ENCODE results near the gene CPE. TPM values are rescaled to one million over a fixed set of nuclear protein-coding genes. Genes with fewer than 3 reads are reported as not detected.

The CPE gene
- total RNA-seq, 4 donors from 2014 or later: 126 to 272 (median 201) TPM

GRCh38 chr4:165385126-165385525 lies 6.3 kb downstream of the CPE start:
- Histone ChIP-seq H3K4me3 (no peak overlapping the region), H3K27ac (no peak overlapping the region), H3K36me3 (no peaks in the 10 kb centered on the region), H3K9me3 (no peaks in the 10 kb centered on the region), H3K27me3 (no peaks in the 10 kb centered on the region), H3K4me1 (peaks cover 0 to 40% (median 0%) of the 10 kb centered on the region in 3 donors)
- WGBS, 2 donors (ENCODE audit: low coverage in 1 of 2): 79 to 100% methylated on average over 3 of the region's 4 CpGs
- TF ChIP-seq EP300 (IDR thresholded peaks at IDR 0.05) (no peak), POLR2A (IDR thresholded peaks at IDR 0.05) (no peak), POLR2AphosphoS5 (IDR thresholded peaks at IDR 0.05) (no peak), CTCF (IDR thresholded peaks at IDR 0.05) (no peak)
- ATAC-seq: no peak

DNA sequence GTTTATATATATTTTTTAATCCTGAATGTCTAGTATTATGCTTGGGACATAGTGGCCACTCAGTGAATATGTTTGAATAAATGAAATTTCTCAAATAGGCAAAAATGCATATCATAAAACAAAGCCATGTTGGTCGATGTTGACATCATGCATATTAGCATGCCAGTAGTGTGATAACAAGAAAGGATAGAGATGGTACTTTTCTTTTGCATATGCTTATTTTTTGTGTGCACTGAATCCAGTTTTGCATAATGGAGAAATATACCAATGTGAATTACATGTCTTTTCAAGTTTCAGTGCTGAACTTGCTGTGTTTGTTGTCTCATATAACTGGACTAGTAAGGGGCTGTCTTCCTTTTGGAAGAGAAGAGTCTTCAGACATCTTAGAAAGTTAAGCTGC lies 7.5 kb downstream of the CPE start:
- H3K9me3 ChIP-seq: no peaks in the 10 kb centered on the region
- no peak overlapping the region for H3K4me3 ChIP-seq
- no peaks in the 10 kb centered on the region for H3K27me3 ChIP-seq
- no peak for ATAC-seq
- H3K4me1 ChIP-seq: peaks cover 0 to 36% (median 0%) of the 10 kb centered on the region in 3 donors
- 100% methylated on average over 1 of the region's 1 CpG for WGBS, 2 donors (ENCODE audit: low coverage in 1 of 2)
- TF ChIP-seq CTCF (IDR thresholded peaks at IDR 0.05): no peak
- TF ChIP-seq EP300 (IDR thresholded peaks at IDR 0.05): no peak
- TF ChIP-seq POLR2A (IDR thresholded peaks at IDR 0.05): no peak
- TF ChIP-seq POLR2AphosphoS5 (IDR thresholded peaks at IDR 0.05): no peak
- no peaks in the 10 kb centered on the region for H3K36me3 ChIP-seq
- no peak overlapping the region for H3K27ac ChIP-seq

DNA sequence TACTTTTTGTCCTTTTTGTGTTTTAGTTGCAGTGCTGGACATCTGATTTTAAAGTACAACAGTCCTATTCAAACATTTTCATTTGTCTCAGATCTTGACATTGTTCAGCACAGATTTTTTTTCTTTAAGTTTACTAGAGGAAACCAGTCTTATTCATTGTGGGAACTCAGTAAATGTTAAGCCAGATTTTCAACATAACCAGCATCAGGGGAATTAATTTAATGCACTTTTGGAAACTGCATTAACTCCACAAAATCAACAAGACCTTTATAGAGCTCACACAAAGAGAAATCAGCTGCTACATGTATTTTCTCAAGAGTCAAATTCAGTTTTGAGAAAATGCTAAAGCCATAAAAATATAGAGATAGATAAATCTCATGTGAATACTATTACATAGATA lies 9.9 kb downstream of the CPE start:
- H3K4me3 ChIP-seq: no peak overlapping the region
- no peaks in the 10 kb centered on the region for H3K9me3 ChIP-seq
- TF ChIP-seq POLR2AphosphoS5 (IDR thresholded peaks at IDR 0.05) (no peak), POLR2A (IDR thresholded peaks at IDR 0.05) (no peak), EP300 (IDR thresholded peaks at IDR 0.05) (no peak), CTCF (IDR thresholded peaks at IDR 0.05) (no peak)
- H3K27ac ChIP-seq: no peak overlapping the region
- H3K36me3 ChIP-seq: no peaks in the 10 kb centered on the region
- no peak for ATAC-seq
- no peaks in the 10 kb centered on the region for H3K27me3 ChIP-seq
- peaks cover 0 to 20% (median 0%) of the 10 kb centered on the region in 3 donors for H3K4me1 ChIP-seq

GRCh38 chr4:165393051-165393450 lies 14.2 kb downstream of the CPE start:
- TF ChIP-seq EP300 (IDR thresholded peaks at IDR 0.05): no peak
- no peak for TF ChIP-seq POLR2AphosphoS5 (IDR thresholded peaks at IDR 0.05)
- no peak for TF ChIP-seq POLR2A (IDR thresholded peaks at IDR 0.05)
- TF ChIP-seq CTCF (IDR thresholded peaks at IDR 0.05): no peak
- no peak for ATAC-seq
- Histone ChIP-seq H3K9me3 (no peaks in the 10 kb centered on the region), H3K36me3 (no peaks in the 10 kb centered on the region), H3K4me1 (peaks cover 0 to 7% (median 0%) of the 10 kb centered on the region in 3 donors), H3K27me3 (no peaks in the 10 kb centered on the region), H3K27ac (no peak overlapping the region), H3K4me3 (no peak overlapping the region)

GRCh38 chr4:165393704-165394103 lies 14.9 kb downstream of the CPE start:
- H3K4me1 ChIP-seq: peaks cover 0 to 12% (median 0%) of the 10 kb centered on the region in 3 donors
- H3K9me3 ChIP-seq: no peaks in the 10 kb centered on the region
- no peak overlapping the region for H3K4me3 ChIP-seq
- 46 to 50% methylated on average over 2 of the region's 2 CpGs for WGBS, 2 donors (ENCODE audit: low coverage in 1 of 2)
- no peaks in the 10 kb centered on the region for H3K36me3 ChIP-seq
- H3K27me3 ChIP-seq: no peaks in the 10 kb centered on the region
- H3K27ac ChIP-seq: no peak overlapping the region
- no peak for TF ChIP-seq EP300 (IDR thresholded peaks at IDR 0.05)
- TF ChIP-seq POLR2A (IDR thresholded peaks at IDR 0.05): no peak
- TF ChIP-seq POLR2AphosphoS5 (IDR thresholded peaks at IDR 0.05): no peak
- no peak for TF ChIP-seq CTCF (IDR thresholded peaks at IDR 0.05)
- no peak for ATAC-seq
